Peyer's patch (tissue), 4 donors: ENCODE data around the gene ZNF324. TPM values are rescaled to one million over a fixed set of nuclear protein-coding genes. Genes with fewer than 3 reads are reported as not detected.
"Not testable (repeated sequence)": the region's sequence is repeated elsewhere in the genome, so short reads cannot be mapped to it uniquely, and the experiment has no call there.

Experiments used
- DNase-seq, 3 donors: peaks; one replicate each; pipeline ENCODE4 v3.0.0-alpha.2; 2017 to 2019
- H3K27ac ChIP-seq, 4 donors: fragments of 200-600 bp; sonication (generic); one replicate each; pipeline ENCODE4 v1.5.1; 2016 to 2019
- H3K27me3 ChIP-seq, 2 donors: fragments of 200-600 bp; sonication (generic); one replicate each; pipeline ENCODE4 v1.5.1; 2019
- H3K36me3 ChIP-seq, 3 donors: fragments of 200-600 bp; sonication (generic); one replicate each; pipeline ENCODE4 v1.5.1; 2016 to 2019
- H3K4me1 ChIP-seq, 4 donors: fragments of 200-600 bp; sonication (generic); one replicate each; pipeline ENCODE4 v1.5.1; 2016 to 2019
- H3K4me3 ChIP-seq, 4 donors: fragments of 200-600 bp; sonication (generic); 1 replicate in 3 of 4; 2 replicates in 1 of 4; pipeline ENCODE4 v1.5.1; 2016 to 2019; ENCODE audit warnings: mild to moderate bottlenecking in 1 of 4
- H3K9me3 ChIP-seq, 4 donors: fragments of 200-600 bp; sonication (generic); one replicate each; pipeline ENCODE4 v1.5.1; 2016 to 2019; ENCODE audit warnings: mild to moderate bottlenecking in 1 of 4
- CTCF ChIP-seq, 6 experiments: fragments of 450-650 bp in 4 of 6; fragments of 200-600 bp in 2 of 6; sonication (generic) in 1 of 6; IDR thresholded peaks; one replicate each; pipeline ENCODE4 v1.5.1; 2017 to 2019; ENCODE audit warnings: antibody characterized with exemption in 6 of 6, mild to moderate bottlenecking in 3 of 6, moderate library complexity in 1 of 6
- POLR2A ChIP-seq, 2 donors: fragments of 450-650 bp; IDR thresholded peaks; one replicate each; pipeline ENCODE4 v1.5.1; 2017; ENCODE audit warnings: antibody characterized with exemption in 2 of 2, mild to moderate bottlenecking in 2 of 2, moderate library complexity in 2 of 2
- total RNA-seq, 4 donors: library from RNA; depleted of rRNA; stranded (reverse); fragments of >200 nt; gene quantifications; one replicate each; pipeline ENCODE4 v1.1.0, GENCODE V29; 2016

ZNF324 gene
- total RNA-seq, 4 donors from 2014 or later, result 12.4 to 31.2 (median 22.7) TPM

DNA sequence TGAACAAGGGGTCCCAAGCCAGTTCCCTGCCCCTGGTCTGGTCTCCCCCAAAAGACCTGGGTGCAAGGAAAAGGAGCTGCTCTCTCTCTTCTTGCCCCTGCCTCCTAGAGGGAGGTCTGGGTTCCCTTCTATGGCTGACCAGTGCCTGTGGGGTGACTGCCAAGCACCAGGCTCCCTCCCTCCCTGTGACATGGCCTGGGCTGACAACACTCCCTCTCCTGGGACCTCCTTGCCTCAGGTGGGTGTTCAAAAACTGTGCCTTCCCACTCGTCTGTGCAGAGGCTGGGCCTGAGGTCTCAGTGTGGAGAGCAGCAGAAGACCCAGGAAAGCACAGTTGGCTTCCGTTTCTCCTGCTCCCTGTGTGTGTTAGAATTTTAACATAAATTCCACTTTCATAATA is 14.0 kb downstream of the ZNF324 start:
- no peaks in the 10 kb centered on the region for H3K27me3 ChIP-seq
- no peak for DNase-seq
- H3K4me1 ChIP-seq, result peaks cover 0 to 10% (median 4%) of the 10 kb centered on the region in 4 donors
- no peak overlapping the region for H3K4me3 ChIP-seq
- H3K9me3 ChIP-seq, result no peaks in the 10 kb centered on the region
- TF ChIP-seq POLR2A (IDR thresholded peaks at IDR 0.05) (no peak), CTCF (IDR thresholded peaks at IDR 0.05) (no peak)
- no peak overlapping the region for H3K27ac ChIP-seq
- H3K36me3 ChIP-seq, result peaks cover 0 to 17% (median 0%) of the 10 kb centered on the region in 3 donors

- Histone ChIP-seq H3K27me3 (no peaks in the 10 kb centered on the region), H3K27ac (no peak overlapping the region), H3K9me3 (no peaks in the 10 kb centered on the region), H3K4me1 (peaks cover 0 to under 1% (median 0%) of the 10 kb centered on the region in 4 donors), H3K36me3 (peaks cover 0 to 17% (median 0%) of the 10 kb centered on the region in 3 donors), H3K4me3 (no peak overlapping the region)
- DNase-seq, result no peak
- TF ChIP-seq POLR2A (IDR thresholded peaks at IDR 0.05), result no peak
- TF ChIP-seq CTCF (IDR thresholded peaks at IDR 0.05), result no peak
Observed at GRCh38 chr19:58482372-58482771, 15.5 kb downstream of the ZNF324 start.

DNA sequence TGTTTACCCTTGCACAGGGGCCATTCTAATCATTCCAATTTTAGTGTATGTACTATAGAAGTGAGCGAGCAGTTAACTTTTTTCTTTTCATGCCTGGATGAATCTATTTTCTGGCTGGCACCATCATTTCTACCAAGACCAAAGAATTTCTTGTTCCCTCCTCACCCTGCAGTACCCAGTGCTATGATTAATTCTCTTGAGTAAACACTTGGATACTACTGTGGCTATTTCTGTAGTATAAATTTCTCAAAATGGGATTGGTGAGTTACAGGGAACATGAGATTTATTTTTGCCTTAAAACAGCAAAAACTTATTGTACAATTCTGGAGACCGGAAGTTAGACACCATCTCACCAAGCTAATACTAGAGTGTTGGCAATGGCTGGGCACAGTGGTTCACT is 16.9 kb downstream of the ZNF324 start:
- peaks cover 0 to 17% (median 0%) of the 10 kb centered on the region in 3 donors for H3K36me3 ChIP-seq
- H3K27ac ChIP-seq, result no peak overlapping the region
- no peak overlapping the region for H3K4me3 ChIP-seq
- H3K27me3 ChIP-seq, result no peaks in the 10 kb centered on the region
- TF ChIP-seq CTCF (IDR thresholded peaks at IDR 0.05), result no peak
- TF ChIP-seq POLR2A (IDR thresholded peaks at IDR 0.05), result no peak
- H3K9me3 ChIP-seq, result no peaks in the 10 kb centered on the region
- DNase-seq, result no peak
- H3K4me1 ChIP-seq, result no peaks in the 10 kb centered on the region

- H3K4me1 ChIP-seq, DNase-seq, H3K9me3 ChIP-seq, H3K4me3 ChIP-seq, H3K27ac ChIP-seq, H3K27me3 ChIP-seq: not testable (repeated sequence)
- peaks cover 0 to 17% (median 0%) of the 10 kb centered on the region in 3 donors for H3K36me3 ChIP-seq
Observed at GRCh38 chr19:58484349-58484748, 17.5 kb downstream of the ZNF324 start.

- Histone ChIP-seq H3K4me1 (no peaks in the 10 kb centered on the region), H3K27me3 (no peaks in the 10 kb centered on the region), H3K36me3 (no peaks in the 10 kb centered on the region), H3K27ac (no peak overlapping the region), H3K4me3 (no peak overlapping the region), H3K9me3 (no peaks in the 10 kb centered on the region)
- no peak for DNase-seq
- no peak for TF ChIP-seq CTCF (IDR thresholded peaks at IDR 0.05)
- TF ChIP-seq POLR2A (IDR thresholded peaks at IDR 0.05), result no peak
Observed at GRCh38 chr19:58491393-58491792, 24.5 kb downstream of the ZNF324 start.

DNA sequence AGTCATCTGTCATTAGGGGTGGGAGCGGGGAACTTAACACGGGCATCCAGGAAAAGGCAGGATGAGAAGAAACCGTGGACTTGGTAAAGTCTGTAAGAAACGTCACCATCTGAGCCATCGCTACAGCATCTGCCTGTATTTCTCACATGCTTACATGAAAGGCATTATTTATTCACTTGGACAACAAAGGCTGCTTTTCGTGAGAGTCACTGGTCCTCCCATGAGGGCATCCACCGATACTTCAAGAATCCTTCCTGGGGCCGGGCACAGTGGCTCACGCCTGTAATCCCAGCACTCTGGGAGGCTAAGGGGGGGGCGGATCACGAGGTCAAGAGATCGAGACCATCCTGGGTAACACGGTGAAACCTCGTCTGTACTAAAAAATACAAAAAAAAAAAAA is 25.4 kb downstream of the ZNF324 start:
- TF ChIP-seq POLR2A (IDR thresholded peaks at IDR 0.05) (no peak), CTCF (IDR thresholded peaks at IDR 0.05) (no peak)
- no peak for DNase-seq
- no peaks in the 10 kb centered on the region for H3K36me3 ChIP-seq
- H3K9me3 ChIP-seq, result no peaks in the 10 kb centered on the region
- no peaks in the 10 kb centered on the region for H3K4me1 ChIP-seq
- H3K27me3 ChIP-seq, result no peaks in the 10 kb centered on the region
- H3K27ac ChIP-seq, result no peak overlapping the region
- H3K4me3 ChIP-seq, result no peak overlapping the region
